Effector memory CD8-positive, alpha-beta T cell (primary cell): ENCODE data around the gene FHOD3.

Experiments used
- ATAC-seq: fragments of 150-1000 bp; cut with Tn5 transposase; replicated peaks from 2 replicates; pipeline ENCODE4 v1.10.0; 2021; ENCODE audit warnings: mild to moderate bottlenecking, moderate library complexity
- DNase-seq, 3 experiments: peaks; one replicate each; pipeline ENCODE4 v3.0.0; 2021
- H3K27ac Mint-ChIP-seq, 2 donors: one replicate each; pipeline ENCODE4 v1.8.0; 2022; ENCODE audit warnings: mild to moderate bottlenecking in 2 of 2, mixed read lengths in 2 of 2, moderate library complexity in 2 of 2
- H3K27me3 Mint-ChIP-seq, 2 donors: one replicate each; pipeline ENCODE4 v1.8.0; 2022; ENCODE audit warnings: mixed read lengths in 2 of 2
- H3K36me3 Mint-ChIP-seq: one replicate; pipeline ENCODE4 v1.8.0; 2022; ENCODE audit warnings: mild to moderate bottlenecking, moderate library complexity, mixed read lengths; ENCODE audit not compliant: insufficient read depth
- H3K4me1 Mint-ChIP-seq, 2 donors: one replicate each; pipeline ENCODE4 v1.8.0; 2022; ENCODE audit warnings: low read depth in 2 of 2, mixed read lengths in 2 of 2
- H3K4me3 Mint-ChIP-seq, 2 donors: one replicate each; pipeline ENCODE4 v1.8.0; 2022; ENCODE audit warnings: mild to moderate bottlenecking in 2 of 2, mixed read lengths in 2 of 2, moderate library complexity in 2 of 2
- H3K9me3 Mint-ChIP-seq, 2 donors: one replicate each; pipeline ENCODE4 v1.8.0; 2022; ENCODE audit warnings: mixed read lengths in 2 of 2

The FHOD3 gene

GRCh38 chr18:36518839-36519238 is 221.3 kb downstream of the FHOD3 start:
- no peak overlapping the region for H3K27ac Mint-ChIP-seq
- DNase-seq (no peak), ATAC-seq (no peak)
- H3K36me3 Mint-ChIP-seq = no peaks in the 10 kb centered on the region
- peaks cover 44 to 52% of the 10 kb centered on the region in 2 donors for H3K27me3 Mint-ChIP-seq
- no peaks in the 10 kb centered on the region for H3K4me1 Mint-ChIP-seq
- no peaks in the 10 kb centered on the region for H3K9me3 Mint-ChIP-seq
- H3K4me3 Mint-ChIP-seq = no peak overlapping the region

- H3K27ac Mint-ChIP-seq = no peak overlapping the region
- ATAC-seq (no peak), DNase-seq (no peak)
- no peak overlapping the region for H3K4me3 Mint-ChIP-seq
- no peaks in the 10 kb centered on the region for H3K9me3 Mint-ChIP-seq
- no peaks in the 10 kb centered on the region for H3K36me3 Mint-ChIP-seq
- no peaks in the 10 kb centered on the region for H3K4me1 Mint-ChIP-seq
- peaks cover 46 to 52% of the 10 kb centered on the region in 2 donors for H3K27me3 Mint-ChIP-seq
Observed at GRCh38 chr18:36519358-36519757, 221.8 kb downstream of the FHOD3 start.

GRCh38 chr18:36522509-36522908 is 225.0 kb downstream of the FHOD3 start:
- no peaks in the 10 kb centered on the region for H3K4me1 Mint-ChIP-seq
- DNase-seq (no peak), ATAC-seq (no peak)
- no peaks in the 10 kb centered on the region for H3K9me3 Mint-ChIP-seq
- no peak overlapping the region for H3K27ac Mint-ChIP-seq
- H3K27me3 Mint-ChIP-seq = peaks cover 28 to 32% of the 10 kb centered on the region in 2 donors
- peaks cover 3% of the 10 kb centered on the region for H3K36me3 Mint-ChIP-seq
- no peak overlapping the region for H3K4me3 Mint-ChIP-seq

- Mint-ChIP-seq H3K27me3 (peaks cover 18 to 19% of the 10 kb centered on the region in 2 donors), H3K27ac (no peak overlapping the region), H3K4me1 (no peaks in the 10 kb centered on the region), H3K36me3 (peaks cover 3% of the 10 kb centered on the region), H3K9me3 (no peaks in the 10 kb centered on the region), H3K4me3 (no peak overlapping the region)
- ATAC-seq = no peak
- no peak for DNase-seq
Observed at GRCh38 chr18:36525913-36526312, 228.4 kb downstream of the FHOD3 start.

GRCh38 chr18:36526611-36527010 is 229.1 kb downstream of the FHOD3 start:
- Mint-ChIP-seq H3K9me3 (no peaks in the 10 kb centered on the region), H3K36me3 (peaks cover 3% of the 10 kb centered on the region), H3K4me1 (peaks cover 0 to 3% of the 10 kb centered on the region in 2 donors), H3K27ac (no peak overlapping the region), H3K4me3 (no peak overlapping the region), H3K27me3 (peaks cover 12 to 17% of the 10 kb centered on the region in 2 donors)
- ATAC-seq (no peak), DNase-seq (no peak)

- no peak for ATAC-seq
- DNase-seq = no peak
- H3K9me3 Mint-ChIP-seq = no peaks in the 10 kb centered on the region
- H3K4me1 Mint-ChIP-seq = peaks cover 0 to 3% of the 10 kb centered on the region in 2 donors
- H3K27me3 Mint-ChIP-seq = peaks cover 8 to 17% of the 10 kb centered on the region in 2 donors
- peaks cover 3% of the 10 kb centered on the region for H3K36me3 Mint-ChIP-seq
- H3K27ac Mint-ChIP-seq = no peak overlapping the region
- H3K4me3 Mint-ChIP-seq = no peak overlapping the region
Observed at GRCh38 chr18:36527051-36527450, 229.5 kb downstream of the FHOD3 start.

- H3K4me3 Mint-ChIP-seq = no peak overlapping the region
- peaks cover 3% of the 10 kb centered on the region for H3K36me3 Mint-ChIP-seq
- H3K27ac Mint-ChIP-seq = no peak overlapping the region
- peaks cover 7 to 16% of the 10 kb centered on the region in 2 donors for H3K27me3 Mint-ChIP-seq
- ATAC-seq (no peak), DNase-seq (no peak)
- peaks cover 0 to 3% of the 10 kb centered on the region in 2 donors for H3K4me1 Mint-ChIP-seq
- H3K9me3 Mint-ChIP-seq = no peaks in the 10 kb centered on the region
Observed at GRCh38 chr18:36527740-36528455, 230.4 kb downstream of the FHOD3 start.

- no peak overlapping the region for H3K4me3 Mint-ChIP-seq
- peaks cover 1 to 26% of the 10 kb centered on the region in 2 donors for H3K27me3 Mint-ChIP-seq
- H3K36me3 Mint-ChIP-seq = peaks cover 6% of the 10 kb centered on the region
- peaks cover 0 to 13% of the 10 kb centered on the region in 2 donors for H3K4me1 Mint-ChIP-seq
- no peak for ATAC-seq
- no peaks in the 10 kb centered on the region for H3K9me3 Mint-ChIP-seq
- H3K27ac Mint-ChIP-seq = no peak overlapping the region
- no peak for DNase-seq
Observed at GRCh38 chr18:36529747-36530146, 232.2 kb downstream of the FHOD3 start.

GRCh38 chr18:36530676-36531405 is 233.3 kb downstream of the FHOD3 start:
- no peak overlapping the region for H3K4me3 Mint-ChIP-seq
- ATAC-seq = no peak
- H3K36me3 Mint-ChIP-seq = peaks cover 6% of the 10 kb centered on the region
- peaks cover 0 to 26% of the 10 kb centered on the region in 2 donors for H3K27me3 Mint-ChIP-seq
- no peak for DNase-seq
- H3K27ac Mint-ChIP-seq = no peak overlapping the region
- no peaks in the 10 kb centered on the region for H3K9me3 Mint-ChIP-seq
- H3K4me1 Mint-ChIP-seq = peaks cover 0 to 13% of the 10 kb centered on the region in 2 donors

GRCh38 chr18:36531636-36532035 is 234.1 kb downstream of the FHOD3 start:
- H3K9me3 Mint-ChIP-seq = no peaks in the 10 kb centered on the region
- no peak for ATAC-seq
- H3K27ac Mint-ChIP-seq = peak overlapping the region in 1 of 2 donors; percentile 36

GRCh38 chr18:36532394-36532793 is 234.9 kb downstream of the FHOD3 start:
- peaks cover 3% of the 10 kb centered on the region for H3K36me3 Mint-ChIP-seq
- H3K27me3 Mint-ChIP-seq = peaks cover 0 to 26% of the 10 kb centered on the region in 2 donors
- H3K27ac Mint-ChIP-seq = no peak overlapping the region
- no peak overlapping the region for H3K4me3 Mint-ChIP-seq
- no peak for ATAC-seq
- no peaks in the 10 kb centered on the region for H3K9me3 Mint-ChIP-seq
- no peak for DNase-seq
- H3K4me1 Mint-ChIP-seq = peaks cover 0 to 13% of the 10 kb centered on the region in 2 donors

More at GRCh38 chr18:36531636-36532035, 234.1 kb downstream of the FHOD3 start:
- Mint-ChIP-seq H3K36me3 (peaks cover 3% of the 10 kb centered on the region), H3K27me3 (peaks cover 0 to 26% of the 10 kb centered on the region in 2 donors), H3K4me3 (no peak overlapping the region), H3K4me1 (peaks cover 0 to 13% of the 10 kb centered on the region in 2 donors)
- DNase-seq = no peak

- no peak overlapping the region for H3K4me3 Mint-ChIP-seq
- H3K4me1 Mint-ChIP-seq = peaks cover 0 to 13% of the 10 kb centered on the region in 2 donors
- H3K9me3 Mint-ChIP-seq = no peaks in the 10 kb centered on the region
- ATAC-seq (no peak), DNase-seq (no peak)
- H3K27ac Mint-ChIP-seq = no peak overlapping the region
- H3K36me3 Mint-ChIP-seq = peaks cover 3% of the 10 kb centered on the region
- H3K27me3 Mint-ChIP-seq = peaks cover 3 to 26% of the 10 kb centered on the region in 2 donors
Observed at GRCh38 chr18:36532815-36533214, 235.3 kb downstream of the FHOD3 start.

GRCh38 chr18:36533446-36534153 is 236.1 kb downstream of the FHOD3 start:
- peaks cover 3% of the 10 kb centered on the region for H3K36me3 Mint-ChIP-seq
- no peak for DNase-seq
- no peak for ATAC-seq
- peaks cover 0 to 13% of the 10 kb centered on the region in 2 donors for H3K4me1 Mint-ChIP-seq
- peak overlapping the region in 1 of 2 donors; percentile 61 for H3K4me3 Mint-ChIP-seq
- H3K27me3 Mint-ChIP-seq = peaks cover 5 to 26% of the 10 kb centered on the region in 2 donors
- H3K9me3 Mint-ChIP-seq = no peaks in the 10 kb centered on the region
- peak overlapping the region in 1 of 2 donors; percentile 44 for H3K27ac Mint-ChIP-seq
